Measurements from ENCODE around the gene MAGED4B.
"Not testable (repeated sequence)": the region's sequence is repeated elsewhere in the genome, so short reads cannot be mapped to it uniquely, and the experiment has no call there.

Gene MAGED4B

GRCh38 chrX:52068666-52069640 is at the start of gene MAGED4B:
MAGED4B (minus strand) TSS chrX:52069183; CDS start chrX:52068172, 1,011 bp downstream.
- not testable (repeated sequence) for FAIRE-seq

GRCh38 chrX:52118262-52118661 is 49.3 kb upstream of the MAGED4B start:
- no peak for FAIRE-seq

- no peak for FAIRE-seq
Observed at GRCh38 chrX:52082578-52082977, 13.6 kb upstream of the MAGED4B start.

GRCh38 chrX:52078131-52078530 is 9.1 kb upstream of the MAGED4B start:
- FAIRE-seq, result no peak

- FAIRE-seq, result not testable (repeated sequence)
Observed at GRCh38 chrX:52042288-52042687, 26.7 kb downstream of the MAGED4B start.

- no peak for FAIRE-seq
Observed at GRCh38 chrX:52034211-52034610, 34.8 kb downstream of the MAGED4B start.

GRCh38 chrX:52031371-52031770 is 37.6 kb downstream of the MAGED4B start:
- FAIRE-seq, result no peak

GRCh38 chrX:52015794-52016193 is 53.2 kb downstream of the MAGED4B start:
- no peak for FAIRE-seq
